Measurements from ENCODE around the gene HINT3.
"Not testable (repeated sequence)": the region's sequence is repeated elsewhere in the genome, so short reads cannot be mapped to it uniquely, and the experiment has no call there.

Gene HINT3

GRCh38 chr6:125963817-125964216 is 7.2 kb downstream of the HINT3 start:
- DNase-seq = no peak

GRCh38 chr6:125966569-125966968 is 10.0 kb downstream of the HINT3 start:
- no peak for DNase-seq

- no peak for DNase-seq
These were observed 11.9 kb downstream of the HINT3 start for GRCh38 chr6:125968493-125968892.

- no peak for DNase-seq
These were observed 14.2 kb downstream of the HINT3 start for GRCh38 chr6:125970760-125971159.

GRCh38 chr6:125972478-125972877 is 15.9 kb downstream of the HINT3 start:
- DNase-seq = not testable (repeated sequence)

GRCh38 chr6:125974214-125974866 is 17.8 kb downstream of the HINT3 start:
- DNase-seq = peak; percentile 58

- no peak for DNase-seq
These were observed 22.5 kb downstream of the HINT3 start for GRCh38 chr6:125979101-125979500.

- DNase-seq = no peak
These were observed 25.1 kb downstream of the HINT3 start for GRCh38 chr6:125981571-125982185.

GRCh38 chr6:125983246-125983945 is 26.8 kb downstream of the HINT3 start:
- DNase-seq = no peak

GRCh38 chr6:125984311-125984710 is 27.7 kb downstream of the HINT3 start:
- DNase-seq = no peak

GRCh38 chr6:125985522-125985921 is 29.0 kb downstream of the HINT3 start:
- DNase-seq = no peak

GRCh38 chr6:125985979-125986300 is 29.4 kb downstream of the HINT3 start:
- no peak for DNase-seq

- peak; percentile 77 for DNase-seq
These were observed 29.9 kb downstream of the HINT3 start, which contains the start of gene TRMT11 for GRCh38 chr6:125986301-125987025. TSS of gene TRMT11 (plus strand) at chr6:125986540. CDS start at chr6:125986551, 11 bp downstream.

GRCh38 chr6:125987026-125987617 is 30.6 kb downstream of the HINT3 start:
- DNase-seq = no peak

GRCh38 chr6:125988280-125988679 is 31.7 kb downstream of the HINT3 start:
- no peak for DNase-seq

- DNase-seq = no peak
These were observed 33.1 kb downstream of the HINT3 start for GRCh38 chr6:125989631-125990030.

GRCh38 chr6:125991653-125992052 is 35.1 kb downstream of the HINT3 start:
- DNase-seq = no peak

- DNase-seq = no peak
These were observed 38.3 kb downstream of the HINT3 start for GRCh38 chr6:125994670-125995488.

GRCh38 chr6:125995972-125996580 is 39.5 kb downstream of the HINT3 start:
- DNase-seq = peak; percentile 49

- DNase-seq = no peak
These were observed 46.4 kb downstream of the HINT3 start for GRCh38 chr6:126002755-126003679.

GRCh38 chr6:126007800-126008199 is 51.2 kb downstream of the HINT3 start:
- DNase-seq = no peak

Data from NCI-H1694 treated with DMSO at 0.1 percent for 48 hours (cell line).